ACC112 (cell line): ENCODE measurements around the gene MAD1L1.
A peak's percentile ranks its signal among the peaks of the same experiment; 100 is the strongest.

Source experiments
- H2AFZ ChIP-seq: fragments of 200-600 bp; sonication (generic); one replicate; pipeline ENCODE4 v1.6.0; 2017; ENCODE audit warnings: antibody characterized with exemption, low read length; ENCODE audit not compliant: unreplicated experiment
- H3K27ac ChIP-seq: fragments of 200-600 bp; sonication (generic); 2 replicates; pipeline ENCODE4 v1.5.1; 2014; ENCODE audit warnings: low read depth, mild to moderate bottlenecking, antibody characterized with exemption, low read length, moderate library complexity
- H3K27me3 ChIP-seq: fragments of 200-600 bp; sonication (generic); 2 replicates; pipeline ENCODE4 v1.6.1; 2014; ENCODE audit warnings: mild to moderate bottlenecking, antibody characterized with exemption, low read length, moderate library complexity, mixed read lengths; ENCODE audit not compliant: insufficient read depth
- H3K36me3 ChIP-seq: fragments of 200-600 bp; sonication (generic); 2 replicates; pipeline ENCODE4 v1.6.1; 2016; ENCODE audit warnings: mild to moderate bottlenecking, antibody characterized with exemption, low read length, moderate library complexity, mixed read lengths; ENCODE audit not compliant: insufficient read depth
- H3K4me1 ChIP-seq: fragments of 200-600 bp; sonication (generic); one replicate; pipeline ENCODE4 v1.6.1; 2016; ENCODE audit warnings: low read length, mixed read lengths; ENCODE audit not compliant: insufficient read depth, unreplicated experiment, control insufficient read depth
- H3K4me3 ChIP-seq: fragments of 200-600 bp; sonication (generic); 2 replicates; pipeline ENCODE4 v1.5.1; 2014; ENCODE audit warnings: mild to moderate bottlenecking, low read depth, low read length
- H3K79me2 ChIP-seq: fragments of 200-600 bp; sonication (generic); one replicate; pipeline ENCODE4 v1.6.0; 2016; ENCODE audit warnings: low read length; ENCODE audit not compliant: control insufficient read depth, unreplicated experiment, insufficient read depth

The MAD1L1 gene

DNA sequence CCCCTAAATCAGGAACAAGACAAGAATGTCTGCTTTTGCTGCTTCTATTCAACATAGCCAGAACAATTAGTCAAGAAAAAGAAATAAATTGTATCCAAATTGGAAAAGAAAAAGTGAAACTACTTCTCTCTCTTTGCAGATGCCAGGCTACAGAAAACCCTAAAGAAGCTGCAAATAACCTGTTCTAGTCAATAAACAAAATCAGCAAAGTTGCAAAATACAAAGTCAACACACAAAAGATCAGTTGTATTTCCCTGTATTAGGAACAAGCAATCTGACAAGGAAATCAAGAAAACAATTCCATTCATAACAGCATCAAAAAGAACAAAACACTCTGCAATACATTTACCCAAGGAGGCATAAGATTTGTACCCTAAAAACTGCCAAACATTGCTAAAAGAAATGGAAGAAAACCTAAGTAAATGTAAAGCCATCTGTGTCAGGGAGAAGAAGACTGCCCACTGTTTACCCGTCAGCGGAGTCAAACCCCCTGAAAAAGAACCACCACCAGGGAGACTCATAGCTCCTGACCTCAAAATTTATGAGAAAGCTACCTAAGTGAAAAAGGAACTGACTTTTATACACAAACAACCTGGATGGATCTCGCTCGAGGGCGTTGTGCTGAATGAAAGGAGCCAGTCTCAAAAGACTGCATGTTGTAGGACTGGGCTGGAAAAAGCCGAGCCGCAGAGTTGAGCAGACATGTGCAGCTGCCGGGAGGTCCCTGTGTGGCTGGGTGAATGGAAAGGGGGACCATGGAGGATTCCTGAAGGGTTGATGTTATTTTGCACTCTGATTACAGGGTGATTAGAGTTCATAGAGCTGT lies 263.1 kb downstream of the MAD1L1 start:
- no peak overlapping the region for H2AFZ ChIP-seq
- H3K27ac ChIP-seq = no peak overlapping the region
- 0 out of 2 replicates have a peak, but pooled peaks cover 2% of the 10 kb centered on the region for H3K36me3 ChIP-seq
- no peaks in the 10 kb centered on the region for H3K27me3 ChIP-seq
- no peaks in the 10 kb centered on the region for H3K4me1 ChIP-seq
- no peak overlapping the region for H3K4me3 ChIP-seq
- no peaks in the 10 kb centered on the region for H3K79me2 ChIP-seq

DNA sequence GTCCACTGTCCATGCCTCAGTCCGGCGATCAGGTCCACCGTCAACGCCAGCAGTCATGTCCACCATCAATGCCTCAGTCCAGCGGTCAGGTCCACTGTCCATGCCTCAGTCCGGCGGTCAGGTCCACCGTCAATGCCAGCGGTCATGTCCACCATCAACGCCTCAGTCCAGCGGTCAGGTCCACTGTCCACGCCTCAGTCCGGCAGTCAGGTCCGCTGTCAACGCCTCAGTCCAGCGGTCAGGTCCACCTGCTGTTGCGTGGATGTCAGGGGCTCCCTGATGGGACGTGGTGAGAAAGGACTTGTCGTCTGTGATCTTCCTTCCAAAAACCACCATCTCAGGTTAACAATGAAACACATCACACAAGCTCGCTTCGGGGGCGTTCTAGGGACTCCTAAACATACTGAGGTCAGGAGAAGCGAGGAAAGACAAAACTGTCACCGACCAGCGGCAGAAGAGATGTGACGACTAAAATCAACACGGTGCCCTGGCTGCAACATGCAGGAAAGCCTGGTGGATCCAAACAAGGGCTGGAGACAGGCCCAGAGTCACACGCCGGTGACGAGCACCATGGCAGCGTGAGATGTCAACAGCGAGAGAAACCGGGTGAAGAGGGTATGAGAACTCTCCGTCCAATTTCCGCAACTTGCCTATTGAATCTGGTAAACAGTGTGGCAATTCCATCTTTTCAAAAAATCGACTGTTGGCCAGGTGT lies 264.2 kb downstream of the MAD1L1 start:
- H3K79me2 ChIP-seq = no peaks in the 10 kb centered on the region
- no peaks in the 10 kb centered on the region for H3K27me3 ChIP-seq
- H3K4me3 ChIP-seq = no peak overlapping the region
- peaks cover 4% of the 10 kb centered on the region; the same call in 1 of the 2 replicates for H3K36me3 ChIP-seq
- H2AFZ ChIP-seq = no peak overlapping the region
- no peaks in the 10 kb centered on the region for H3K4me1 ChIP-seq
- no peak overlapping the region for H3K27ac ChIP-seq

DNA sequence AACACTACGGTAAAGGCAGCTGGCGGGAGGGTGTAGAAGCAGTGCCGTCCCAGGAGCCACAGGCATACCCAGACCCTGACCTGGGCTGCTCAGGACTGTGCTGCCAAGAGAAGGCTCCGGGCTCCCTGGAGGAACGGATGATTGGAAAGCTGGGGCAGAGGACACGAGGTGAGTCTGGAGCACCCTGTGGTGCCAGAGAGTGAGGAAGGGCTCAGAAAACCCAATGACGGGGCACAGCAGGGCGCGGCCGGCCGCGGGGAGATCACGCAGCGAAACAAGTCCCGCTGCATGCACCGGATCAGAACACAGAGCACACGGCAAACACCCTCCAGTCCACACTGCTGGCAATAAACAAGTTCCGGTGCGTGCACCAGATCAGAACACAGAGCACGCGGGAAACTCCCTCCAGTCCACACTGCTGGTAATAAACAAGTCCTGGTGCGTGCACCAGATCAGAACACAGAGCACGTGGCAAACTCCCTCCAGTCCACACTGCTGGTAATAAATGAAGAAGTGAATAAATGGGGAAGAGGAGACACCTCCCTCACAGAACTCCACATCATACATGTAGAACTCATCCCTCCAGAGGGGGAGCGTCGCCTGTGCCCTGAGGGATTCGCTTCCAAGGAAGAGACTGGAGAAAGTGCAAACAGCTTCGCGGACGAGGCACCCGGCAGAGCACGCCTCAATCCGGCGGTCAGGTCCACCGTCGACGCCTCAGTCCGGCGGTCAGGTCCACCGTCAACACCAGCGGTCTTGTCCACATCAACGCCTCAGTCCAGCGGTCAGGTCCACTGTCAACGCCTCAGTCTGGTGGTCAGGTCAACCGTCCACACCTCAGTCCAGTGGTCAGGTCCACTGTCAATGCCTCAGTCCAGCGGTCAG lies 265.0 kb downstream of the MAD1L1 start:
- peaks cover 12% of the 10 kb centered on the region; the same call in 1 of the 2 replicates for H3K36me3 ChIP-seq
- H3K79me2 ChIP-seq = no peaks in the 10 kb centered on the region
- no peak overlapping the region for H3K27ac ChIP-seq
- no peak overlapping the region for H3K4me3 ChIP-seq
- no peaks in the 10 kb centered on the region for H3K27me3 ChIP-seq
- no peak overlapping the region for H2AFZ ChIP-seq
- no peaks in the 10 kb centered on the region for H3K4me1 ChIP-seq

DNA sequence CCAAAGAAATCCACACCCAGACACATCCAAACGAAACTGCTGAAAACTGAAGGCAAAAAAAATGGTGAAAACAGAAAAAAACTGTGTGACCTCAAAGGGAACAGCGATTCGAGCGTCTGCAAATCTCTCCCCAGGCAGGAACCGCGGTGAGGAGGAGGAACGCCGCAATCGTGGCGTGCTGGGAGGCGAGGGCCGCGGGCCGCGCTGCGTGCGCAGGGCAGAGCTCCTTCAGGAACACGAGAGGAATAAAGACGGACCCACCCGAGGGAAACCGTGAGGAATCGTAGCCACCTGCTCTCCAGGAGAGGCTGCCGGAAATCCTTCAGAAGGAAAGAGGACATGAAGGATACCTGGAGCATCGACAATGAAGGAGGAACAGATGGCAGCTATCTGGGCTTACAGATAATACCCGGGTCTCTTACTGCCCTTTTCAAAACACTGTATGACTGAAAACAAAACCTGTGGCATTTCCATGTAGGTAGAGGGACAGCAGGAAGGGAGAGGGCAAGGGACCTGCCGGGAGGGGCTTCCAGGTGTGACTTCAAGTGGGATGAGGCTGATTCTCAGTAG lies 266.0 kb downstream of the MAD1L1 start:
- Histone ChIP-seq H3K4me1 (no peaks in the 10 kb centered on the region), H2AFZ (no peak overlapping the region), H3K27me3 (no peaks in the 10 kb centered on the region), H3K27ac (no peak overlapping the region), H3K79me2 (no peaks in the 10 kb centered on the region), H3K4me3 (no peak overlapping the region), H3K36me3 (peaks cover 18% of the 10 kb centered on the region; the same call in 1 of the 2 replicates)

DNA sequence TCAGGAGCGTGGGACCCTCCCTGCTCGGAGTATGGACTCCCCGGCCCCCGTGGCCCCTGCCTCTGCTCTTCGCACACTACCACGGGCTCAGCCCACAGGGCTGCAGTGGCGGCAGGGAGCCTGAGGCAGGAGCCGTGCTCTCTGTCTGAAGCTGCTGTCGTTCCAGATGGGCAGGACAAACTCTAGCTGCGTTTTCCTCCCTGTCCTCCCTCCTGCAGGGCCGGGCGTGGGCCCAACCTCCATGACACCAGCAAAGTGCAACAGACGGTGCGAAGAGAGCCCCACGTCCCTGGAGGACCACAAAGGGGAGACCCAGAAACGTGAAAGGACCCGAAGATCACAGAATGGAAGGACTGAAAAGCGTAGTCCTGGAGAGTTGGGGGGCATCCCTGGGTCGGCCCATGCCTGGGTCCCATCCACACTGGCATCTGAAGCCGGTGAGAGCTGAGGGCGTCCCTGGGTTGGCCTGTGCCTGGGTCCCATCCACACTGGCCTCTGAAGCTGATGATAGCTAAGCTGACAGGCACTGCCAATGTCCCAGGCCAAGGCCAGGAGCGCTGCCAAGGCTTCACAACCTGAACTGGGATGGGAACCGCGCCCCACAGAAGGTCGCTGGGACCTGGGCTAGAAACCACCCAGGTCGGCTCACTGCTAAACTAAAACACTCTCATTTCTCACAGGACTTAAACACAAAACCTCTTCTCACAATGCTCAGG lies 267.0 kb downstream of the MAD1L1 start:
- Histone ChIP-seq H3K79me2 (no peaks in the 10 kb centered on the region), H2AFZ (no peak overlapping the region), H3K4me1 (no peaks in the 10 kb centered on the region), H3K27me3 (no peaks in the 10 kb centered on the region), H3K4me3 (no peak overlapping the region), H3K36me3 (peaks cover 24% of the 10 kb centered on the region), H3K27ac (no peak overlapping the region)

DNA sequence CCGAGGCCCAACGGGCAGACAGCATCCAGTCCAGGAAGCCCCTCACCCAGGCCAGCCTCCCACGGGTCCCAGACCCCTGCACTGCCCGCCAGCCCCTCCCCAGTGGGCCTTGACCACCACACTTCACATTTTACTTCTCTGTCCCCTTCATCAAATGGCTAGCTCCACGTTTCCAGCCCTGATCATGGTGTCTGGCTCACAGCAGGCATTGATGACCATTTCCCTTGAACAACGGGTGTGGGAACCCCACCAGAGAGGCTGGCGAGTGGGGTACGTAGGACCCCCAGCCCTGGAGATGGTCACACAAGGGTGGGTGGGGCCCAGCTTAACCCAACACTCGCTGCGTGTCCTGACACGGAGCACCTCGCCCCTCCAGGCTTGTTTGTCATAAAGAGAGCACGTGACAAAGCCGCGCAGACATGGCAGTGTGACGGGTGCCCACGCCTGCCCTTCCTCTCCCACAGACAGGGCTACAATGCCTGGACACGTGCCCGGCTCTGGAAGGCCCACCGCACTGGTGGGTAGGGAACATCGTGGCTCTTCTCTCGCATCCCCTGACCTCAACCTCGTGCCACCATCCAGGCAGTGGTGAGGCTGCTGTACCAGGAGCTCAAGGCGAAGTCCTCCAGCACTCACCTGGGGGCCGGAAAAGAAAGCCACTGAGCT lies 267.7 kb downstream of the MAD1L1 start:
- H3K79me2 ChIP-seq = no peaks in the 10 kb centered on the region
- H3K4me3 ChIP-seq = no peak overlapping the region
- H3K4me1 ChIP-seq = no peaks in the 10 kb centered on the region
- H3K36me3 ChIP-seq = peaks cover 26% of the 10 kb centered on the region
- no peak overlapping the region for H3K27ac ChIP-seq
- no peaks in the 10 kb centered on the region for H3K27me3 ChIP-seq
- no peak overlapping the region for H2AFZ ChIP-seq

DNA sequence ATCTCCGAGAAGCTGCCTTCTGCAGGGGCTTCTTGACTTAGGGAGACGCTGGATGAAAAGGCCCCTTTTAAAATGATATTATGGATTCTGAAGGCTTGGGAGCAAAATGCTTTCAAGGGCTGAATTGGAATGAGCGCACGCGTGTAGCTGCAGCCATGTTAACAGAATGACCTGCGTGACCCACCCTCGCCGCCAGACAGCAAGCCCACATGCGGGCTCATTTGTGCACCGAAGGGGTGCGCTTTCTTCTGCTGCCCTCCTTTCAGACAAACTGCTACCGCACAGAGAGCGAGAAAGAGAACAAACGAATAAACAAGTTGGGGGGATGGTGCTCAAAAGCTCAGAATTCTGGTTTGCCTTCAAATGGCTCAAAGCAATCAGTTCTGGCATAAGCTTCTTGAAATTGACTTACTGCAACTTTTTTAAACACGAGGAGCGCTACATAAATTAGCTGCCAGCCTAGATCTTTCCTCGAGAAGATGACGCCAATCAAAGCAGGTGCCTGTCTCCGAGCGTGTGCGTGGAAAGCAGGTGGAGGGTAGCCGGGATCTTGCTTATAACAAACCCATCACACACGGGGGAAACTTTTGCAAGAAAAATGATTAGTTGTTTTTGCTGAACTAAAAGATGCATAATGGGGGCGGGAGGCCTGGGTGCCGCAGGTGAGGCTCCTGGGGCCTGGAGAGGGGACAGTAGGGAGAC lies 268.4 kb downstream of the MAD1L1 start:
- H3K27ac ChIP-seq = no peak overlapping the region
- peaks cover 26% of the 10 kb centered on the region for H3K36me3 ChIP-seq
- H3K79me2 ChIP-seq = no peaks in the 10 kb centered on the region
- H3K4me1 ChIP-seq = no peaks in the 10 kb centered on the region
- no peak overlapping the region for H2AFZ ChIP-seq
- no peaks in the 10 kb centered on the region for H3K27me3 ChIP-seq
- no peak overlapping the region for H3K4me3 ChIP-seq

DNA sequence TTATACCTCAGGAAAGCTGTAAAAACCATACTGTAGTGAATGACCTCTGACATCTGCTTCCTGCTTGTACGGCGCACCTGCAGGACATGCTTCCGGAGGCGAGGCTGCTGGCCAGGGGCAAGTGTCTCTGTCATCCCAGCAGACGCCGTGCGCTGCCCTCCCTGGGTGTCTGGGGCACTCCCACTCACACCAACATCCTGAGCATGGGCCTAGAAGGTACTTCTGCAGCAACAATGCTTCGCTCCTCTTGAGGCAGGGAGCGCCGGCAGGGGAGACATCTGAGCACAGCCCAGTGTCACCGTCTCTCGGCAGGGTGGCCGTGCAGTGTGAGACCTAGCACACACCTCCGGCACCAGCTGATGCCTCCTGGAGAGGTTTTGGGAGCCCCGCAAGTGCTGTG lies 269.2 kb downstream of the MAD1L1 start:
- Histone ChIP-seq H2AFZ (no peak overlapping the region), H3K36me3 (peaks cover 26% of the 10 kb centered on the region), H3K27me3 (no peaks in the 10 kb centered on the region), H3K4me1 (no peaks in the 10 kb centered on the region), H3K79me2 (no peaks in the 10 kb centered on the region), H3K27ac (no peak overlapping the region), H3K4me3 (no peak overlapping the region)

DNA sequence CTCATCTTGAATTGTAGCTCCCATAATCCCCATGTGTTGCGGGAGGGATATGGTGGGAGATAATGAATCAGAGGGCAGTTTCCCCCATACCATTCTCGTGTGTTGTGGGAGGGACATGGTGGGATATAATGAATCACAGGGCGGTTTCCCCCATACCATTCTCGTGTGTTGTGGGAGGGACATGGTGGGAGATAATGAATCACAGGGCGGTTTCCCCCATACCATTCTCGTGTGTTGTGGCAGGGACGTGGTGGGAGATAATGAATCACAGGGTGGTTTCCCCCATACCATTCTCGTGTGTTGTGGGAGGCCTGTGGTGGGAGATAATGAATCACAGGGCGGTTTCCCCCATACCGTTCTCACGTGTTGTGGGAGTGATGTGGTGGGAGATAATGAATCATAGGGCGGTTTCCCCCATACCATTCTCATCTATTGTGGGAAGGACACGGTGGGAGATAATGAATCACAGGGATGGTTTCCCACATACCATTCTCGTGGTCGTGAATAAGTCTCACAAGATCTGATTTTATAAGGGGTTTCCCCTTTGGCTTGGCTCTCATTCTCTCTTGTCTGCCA lies 271.0 kb downstream of the MAD1L1 start:
- Histone ChIP-seq H3K4me3 (no peak overlapping the region), H3K4me1 (no peaks in the 10 kb centered on the region), H3K79me2 (no peaks in the 10 kb centered on the region), H3K27me3 (no peaks in the 10 kb centered on the region), H3K36me3 (peaks cover 23% of the 10 kb centered on the region), H3K27ac (peak overlapping the region; percentile 91), H2AFZ (no peak overlapping the region)
